ENCODE results near the gene GMDS. TPM values are rescaled to one million over a fixed set of nuclear protein-coding genes. Genes with fewer than 3 reads are reported as not detected.

GMDS gene
- total RNA-seq, 2 experiments from 2014 or later = 31.1 to 35.9 TPM

- ChIA-PET CTCF (no interaction called here), POLR2A (no interaction called here)
- H3K9me3 Mint-ChIP-seq = peaks cover 17% of the 10 kb centered on the region
- peaks cover 7% of the 10 kb centered on the region for H3K36me3 Mint-ChIP-seq (ENCODE audit: low read depth)
- no peak overlapping the region for H3K4me3 Mint-ChIP-seq
- H3K27ac Mint-ChIP-seq = no peak overlapping the region
- H3K27me3 Mint-ChIP-seq = peaks cover 2% of the 10 kb centered on the region
- DNase-seq = no peak
- peaks cover 3% of the 10 kb centered on the region for H3K4me1 Mint-ChIP-seq
Observed at GRCh38 chr6:2179241-2179640, 66.2 kb downstream of the GMDS start.

GRCh38 chr6:2178125-2178524 lies 67.3 kb downstream of the GMDS start:
- no peak for DNase-seq
- H3K27ac Mint-ChIP-seq = no peak overlapping the region
- no peaks in the 10 kb centered on the region for H3K27me3 Mint-ChIP-seq
- peaks cover 3% of the 10 kb centered on the region for H3K4me1 Mint-ChIP-seq
- peaks cover 7% of the 10 kb centered on the region for H3K36me3 Mint-ChIP-seq (ENCODE audit: low read depth)
- CTCF ChIA-PET = no interaction called here
- POLR2A ChIA-PET = no interaction called here
- H3K4me3 Mint-ChIP-seq = no peak overlapping the region
- H3K9me3 Mint-ChIP-seq = peaks cover 17% of the 10 kb centered on the region

GRCh38 chr6:2175825-2176224 lies 69.6 kb downstream of the GMDS start:
- H3K27me3 Mint-ChIP-seq = no peaks in the 10 kb centered on the region
- CTCF ChIA-PET = interaction anchor here (0.6 kb wide), 1 partner anchor 15 kb away, joined by 3 read pairs; no protein-coding TSS in a partner anchor
- peaks cover 5% of the 10 kb centered on the region for H3K36me3 Mint-ChIP-seq (ENCODE audit: low read depth)

GRCh38 chr6:2173203-2173961 lies 72.0 kb downstream of the GMDS start:
- Mint-ChIP-seq H3K36me3 (ENCODE audit: low read depth) (peaks cover 5% of the 10 kb centered on the region), H3K4me1 (no peaks in the 10 kb centered on the region), H3K27ac (no peak overlapping the region), H3K27me3 (no peaks in the 10 kb centered on the region), H3K4me3 (no peak overlapping the region), H3K9me3 (peaks cover 9% of the 10 kb centered on the region)
- ChIA-PET POLR2A (no interaction called here), CTCF (no interaction called here)
- no peak for DNase-seq

More at GRCh38 chr6:2175825-2176224, 69.6 kb downstream of the GMDS start:
- Mint-ChIP-seq H3K4me1 (no peaks in the 10 kb centered on the region), H3K27ac (no peak overlapping the region), H3K9me3 (peaks cover 17% of the 10 kb centered on the region), H3K4me3 (no peak overlapping the region)
- DNase-seq = no peak
- POLR2A ChIA-PET = no interaction called here

GRCh38 chr6:2171728-2172127 lies 73.7 kb downstream of the GMDS start:
- Mint-ChIP-seq H3K4me1 (no peaks in the 10 kb centered on the region), H3K4me3 (no peak overlapping the region), H3K36me3 (ENCODE audit: low read depth) (no peaks in the 10 kb centered on the region), H3K27me3 (no peaks in the 10 kb centered on the region), H3K27ac (no peak overlapping the region), H3K9me3 (no peaks in the 10 kb centered on the region)
- ChIA-PET CTCF (no interaction called here), POLR2A (no interaction called here)
- DNase-seq = no peak

GRCh38 chr6:2168480-2168879 lies 76.9 kb downstream of the GMDS start:
- ChIA-PET CTCF (no interaction called here), POLR2A (no interaction called here)
- Mint-ChIP-seq H3K4me1 (no peaks in the 10 kb centered on the region), H3K36me3 (ENCODE audit: low read depth) (peaks cover 4% of the 10 kb centered on the region), H3K27ac (no peak overlapping the region), H3K9me3 (peaks cover 6% of the 10 kb centered on the region), H3K4me3 (no peak overlapping the region), H3K27me3 (no peaks in the 10 kb centered on the region)
- no peak for DNase-seq

- ChIA-PET CTCF (no interaction called here), POLR2A (no interaction called here)
- H3K9me3 Mint-ChIP-seq = peaks cover 6% of the 10 kb centered on the region
- peaks cover 8% of the 10 kb centered on the region for H3K4me1 Mint-ChIP-seq
- no peak overlapping the region for H3K4me3 Mint-ChIP-seq
- no peaks in the 10 kb centered on the region for H3K27me3 Mint-ChIP-seq
- peaks cover 4% of the 10 kb centered on the region for H3K36me3 Mint-ChIP-seq (ENCODE audit: low read depth)
- DNase-seq = no peak
- no peak overlapping the region for H3K27ac Mint-ChIP-seq
Observed at GRCh38 chr6:2166717-2167116, 78.7 kb downstream of the GMDS start.

GRCh38 chr6:2165286-2165685 lies 80.1 kb downstream of the GMDS start:
- Mint-ChIP-seq H3K27ac (no peak overlapping the region), H3K27me3 (no peaks in the 10 kb centered on the region), H3K9me3 (peaks cover 6% of the 10 kb centered on the region), H3K36me3 (ENCODE audit: low read depth) (peaks cover 4% of the 10 kb centered on the region), H3K4me3 (no peak overlapping the region), H3K4me1 (peaks cover 14% of the 10 kb centered on the region)
- DNase-seq = no peak
- POLR2A ChIA-PET = no interaction called here
- CTCF ChIA-PET = no interaction called here

- POLR2A ChIA-PET = no interaction called here
- CTCF ChIA-PET = no interaction called here
Observed at GRCh38 chr6:2164481-2164880, 80.9 kb downstream of the GMDS start.

GRCh38 chr6:2162079-2162445 lies 83.3 kb downstream of the GMDS start:
- ChIA-PET CTCF (no interaction called here), POLR2A (no interaction called here)
- H3K27ac Mint-ChIP-seq = no peak overlapping the region
- H3K4me3 Mint-ChIP-seq = no peak overlapping the region
- peaks cover 4% of the 10 kb centered on the region for H3K36me3 Mint-ChIP-seq (ENCODE audit: low read depth)
- peaks cover 6% of the 10 kb centered on the region for H3K9me3 Mint-ChIP-seq
- peaks cover 6% of the 10 kb centered on the region for H3K27me3 Mint-ChIP-seq
- H3K4me1 Mint-ChIP-seq = peaks cover 28% of the 10 kb centered on the region
- DNase-seq = no peak

More at GRCh38 chr6:2164481-2164880, 80.9 kb downstream of the GMDS start:
- Mint-ChIP-seq H3K9me3 (peaks cover 6% of the 10 kb centered on the region), H3K4me3 (no peak overlapping the region), H3K27ac (no peak overlapping the region), H3K4me1 (peaks cover 14% of the 10 kb centered on the region), H3K36me3 (ENCODE audit: low read depth) (peaks cover 4% of the 10 kb centered on the region), H3K27me3 (no peaks in the 10 kb centered on the region)
- DNase-seq = no peak

GRCh38 chr6:2158596-2159271 lies 86.7 kb downstream of the GMDS start:
- no peak for DNase-seq
- CTCF ChIA-PET = no interaction called here
- H3K27ac Mint-ChIP-seq = no peak overlapping the region
- H3K36me3 Mint-ChIP-seq (ENCODE audit: low read depth) = no peaks in the 10 kb centered on the region
- H3K4me3 Mint-ChIP-seq = no peak overlapping the region
- POLR2A ChIA-PET = no interaction called here
- H3K9me3 Mint-ChIP-seq = no peaks in the 10 kb centered on the region
- H3K4me1 Mint-ChIP-seq = peaks cover 28% of the 10 kb centered on the region
- H3K27me3 Mint-ChIP-seq = peaks cover 9% of the 10 kb centered on the region

- Mint-ChIP-seq H3K9me3 (no peaks in the 10 kb centered on the region), H3K27me3 (peaks cover 9% of the 10 kb centered on the region), H3K4me1 (peaks cover 25% of the 10 kb centered on the region), H3K4me3 (no peak overlapping the region), H3K27ac (no peak overlapping the region), H3K36me3 (ENCODE audit: low read depth) (no peaks in the 10 kb centered on the region)
- POLR2A ChIA-PET = no interaction called here
- DNase-seq = peak; percentile 39
- CTCF ChIA-PET = no interaction called here
Observed at GRCh38 chr6:2157441-2158127, 87.8 kb downstream of the GMDS start.

- no peak for DNase-seq
- H3K4me3 Mint-ChIP-seq = no peak overlapping the region
- H3K9me3 Mint-ChIP-seq = no peaks in the 10 kb centered on the region
- ChIA-PET CTCF (no interaction called here), POLR2A (no interaction called here)
- H3K36me3 Mint-ChIP-seq (ENCODE audit: low read depth) = no peaks in the 10 kb centered on the region
- no peak overlapping the region for H3K27ac Mint-ChIP-seq
- peaks cover 9% of the 10 kb centered on the region for H3K27me3 Mint-ChIP-seq
- peaks cover 15% of the 10 kb centered on the region for H3K4me1 Mint-ChIP-seq
Observed at GRCh38 chr6:2155206-2155605, 90.2 kb downstream of the GMDS start.
